SK-N-SH (cell line): ENCODE measurements around the gene KIFC3.
"Not testable (repeated sequence)": the region's sequence is repeated elsewhere in the genome, so short reads cannot be mapped to it uniquely, and the experiment has no call there.

Experiments used
- JUND ChIP-seq: IDR thresholded peaks from 2 replicates; pipeline ENCODE4 v1.4.0; 2012
- TF ChIP-seq, protein P1 (sequence below): fragments of 150-350 bp; IDR thresholded peaks from 2 replicates; pipeline ENCODE4 v1.6.1; 2017; ENCODE audit warnings: antibody characterized with exemption, low read length, low read depth, borderline replicate concordance
- TF ChIP-seq, protein P2 (sequence below): fragments of 200-600 bp; sonication (generic); IDR thresholded peaks from 2 replicates; pipeline ENCODE4 v1.6.1; 2017; ENCODE audit warnings: antibody characterized with exemption, mild to moderate bottlenecking, moderate library complexity

DNA sequence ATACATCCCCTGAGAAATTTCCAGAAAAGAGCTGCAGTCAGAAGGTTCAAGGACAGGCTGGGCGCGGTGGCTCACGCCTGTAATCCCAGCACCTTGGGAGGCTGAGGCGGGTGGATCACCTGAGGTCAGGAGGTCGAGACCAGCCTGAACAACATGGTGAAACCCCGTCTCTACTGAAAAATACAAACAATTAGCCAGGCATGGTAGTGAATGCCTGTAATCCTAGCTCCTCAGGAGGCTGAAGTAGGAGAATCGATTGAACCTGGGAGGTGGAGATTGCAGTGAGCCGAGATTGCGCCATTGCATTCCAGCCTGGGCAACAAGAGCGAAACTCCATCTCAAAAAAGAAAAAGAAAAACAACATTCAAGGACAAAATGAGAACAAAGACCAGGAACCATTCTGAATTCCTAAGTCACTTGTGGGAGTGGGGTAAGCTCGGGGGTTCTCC is 19.7 kb downstream of the KIFC3 start:
- TF ChIP-seq, protein P1, sequence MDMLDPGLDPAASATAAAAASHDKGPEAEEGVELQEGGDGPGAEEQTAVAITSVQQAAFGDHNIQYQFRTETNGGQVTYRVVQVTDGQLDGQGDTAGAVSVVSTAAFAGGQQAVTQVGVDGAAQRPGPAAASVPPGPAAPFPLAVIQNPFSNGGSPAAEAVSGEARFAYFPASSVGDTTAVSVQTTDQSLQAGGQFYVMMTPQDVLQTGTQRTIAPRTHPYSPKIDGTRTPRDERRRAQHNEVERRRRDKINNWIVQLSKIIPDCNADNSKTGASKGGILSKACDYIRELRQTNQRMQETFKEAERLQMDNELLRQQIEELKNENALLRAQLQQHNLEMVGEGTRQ = not testable (repeated sequence)
- TF ChIP-seq, protein P2, sequence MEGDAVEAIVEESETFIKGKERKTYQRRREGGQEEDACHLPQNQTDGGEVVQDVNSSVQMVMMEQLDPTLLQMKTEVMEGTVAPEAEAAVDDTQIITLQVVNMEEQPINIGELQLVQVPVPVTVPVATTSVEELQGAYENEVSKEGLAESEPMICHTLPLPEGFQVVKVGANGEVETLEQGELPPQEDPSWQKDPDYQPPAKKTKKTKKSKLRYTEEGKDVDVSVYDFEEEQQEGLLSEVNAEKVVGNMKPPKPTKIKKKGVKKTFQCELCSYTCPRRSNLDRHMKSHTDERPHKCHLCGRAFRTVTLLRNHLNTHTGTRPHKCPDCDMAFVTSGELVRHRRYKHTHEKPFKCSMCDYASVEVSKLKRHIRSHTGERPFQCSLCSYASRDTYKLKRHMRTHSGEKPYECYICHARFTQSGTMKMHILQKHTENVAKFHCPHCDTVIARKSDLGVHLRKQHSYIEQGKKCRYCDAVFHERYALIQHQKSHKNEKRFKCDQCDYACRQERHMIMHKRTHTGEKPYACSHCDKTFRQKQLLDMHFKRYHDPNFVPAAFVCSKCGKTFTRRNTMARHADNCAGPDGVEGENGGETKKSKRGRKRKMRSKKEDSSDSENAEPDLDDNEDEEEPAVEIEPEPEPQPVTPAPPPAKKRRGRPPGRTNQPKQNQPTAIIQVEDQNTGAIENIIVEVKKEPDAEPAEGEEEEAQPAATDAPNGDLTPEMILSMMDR = not testable (repeated sequence)
- TF ChIP-seq JUND = not testable (repeated sequence)
